Erythroblast (primary cell): ENCODE data around the gene KRTAP5-4.

Experiments used
- GATA1 ChIP-seq: IDR thresholded peaks from 2 replicates; pipeline ENCODE4 v1.6.1; 2011; ENCODE audit warnings: low read depth, mild to moderate bottlenecking, control low read depth, low read length, moderate library complexity
- POLR2A ChIP-seq: IDR thresholded peaks from 2 replicates; pipeline ENCODE4 v1.6.1; 2011; ENCODE audit warnings: mild to moderate bottlenecking, low read length

- TF ChIP-seq POLR2A (no peak), GATA1 (no peak)
Measured at GRCh38 chr11:1652771-1653540, 31.0 kb upstream of the KRTAP5-4 start.
